H1 (cell line): ENCODE data around the gene DISC1. TPM values are rescaled to one million over a fixed set of nuclear protein-coding genes. Genes with fewer than 3 reads are reported as not detected.

Experiments used
- CTCF ChIA-PET: fragments of 300-600 bp; sonication (Branson Sonifier 250); formaldehyde crosslinking; loops from one replicate; lab custom pipeline; 2021; ENCODE audit not compliant: partially characterized antibody; lab: Charles Lee
- POLR2A ChIA-PET: fragments of 300-600 bp; sonication (Branson Sonifier 250); formaldehyde crosslinking; loops from one replicate; lab custom pipeline; 2021; ENCODE audit warnings: inconsistent platforms; ENCODE audit not compliant: partially characterized antibody; lab: Charles Lee
- DNase-seq, 2 experiments: peaks; one replicate each; pipeline versions ENCODE4 v3.0.0 to v3.0.0-alpha.2; 2010 to 2022; ENCODE audit warnings: low spot score in 2 of 2, low read depth in 1 of 2, mixed read lengths in 1 of 2
- FAIRE-seq: peaks from 2 replicates; lab custom pipeline; 2011; peaks lifted over from hg19 to GRCh38; lab: Jason Lieb, UNC
- H2AFZ ChIP-seq: 2 replicates; pipeline ENCODE4 v1.8.1; 2012; ENCODE audit warnings: low read length, inconsistent platforms
- H2AK5ac ChIP-seq: 2 replicates; pipeline ENCODE4 v1.6.1; 2013; ENCODE audit warnings: low read depth, low read length
- H2BK120ac ChIP-seq: replicated peaks from 2 replicates; pipeline ENCODE3; 2013; ENCODE audit warnings: low read depth, low read length, inconsistent platforms
- H2BK12ac ChIP-seq: 2 replicates; pipeline ENCODE4 v1.6.1; 2013; ENCODE audit warnings: low read depth, low read length
- H2BK15ac ChIP-seq: 2 replicates; pipeline ENCODE4 v1.6.1; 2013; ENCODE audit warnings: low read length
- H2BK20ac ChIP-seq: 2 replicates; pipeline ENCODE4 v1.6.1; 2013; ENCODE audit warnings: low read length
- H2BK5ac ChIP-seq: 2 replicates; pipeline ENCODE4 v1.6.1; 2013; ENCODE audit warnings: low read depth, low read length
- H3K14ac ChIP-seq: 2 replicates; pipeline ENCODE4 v1.6.1; 2013; ENCODE audit warnings: inconsistent platforms; ENCODE audit not compliant: insufficient read length
- H3K18ac ChIP-seq: 2 replicates; pipeline ENCODE4 v1.6.1; 2013; ENCODE audit warnings: low read length; ENCODE audit errors: extremely low read depth
- H3K23ac ChIP-seq: 2 replicates; pipeline ENCODE4 v1.6.1; 2013; ENCODE audit warnings: inconsistent platforms; ENCODE audit not compliant: insufficient read length
- H3K23me2 ChIP-seq: 2 replicates; pipeline ENCODE4 v1.6.1; 2013; ENCODE audit warnings: low read depth, low read length
- H3K27ac ChIP-seq: 2 replicates; pipeline ENCODE4 v1.6.1; 2011; ENCODE audit warnings: low read depth, low read length, inconsistent platforms
- H3K27me3 ChIP-seq, 4 experiments: replicated peaks in 1 of 4; 1 replicate in 1 of 4; 2 replicates in 3 of 4; pipeline versions ENCODE4 v1.6.1 to v1.8.1; 2011 to 2013; ENCODE audit warnings: low read length in 3 of 4, mild to moderate bottlenecking in 3 of 4, inconsistent platforms in 2 of 4, mixed read lengths in 2 of 4, moderate library complexity in 1 of 4; ENCODE audit not compliant: control insufficient read depth in 3 of 4, insufficient read depth in 3 of 4; ENCODE audit errors: extremely low read depth in 1 of 4
- H3K36me3 ChIP-seq, 4 experiments: 2 replicates each; pipeline versions ENCODE4 v1.6.1 to v1.8.1; 2011 to 2013; ENCODE audit warnings: mild to moderate bottlenecking in 4 of 4, low read length in 3 of 4, moderate library complexity in 2 of 4, control low read depth in 1 of 4, inconsistent platforms in 1 of 4; ENCODE audit not compliant: insufficient read depth in 4 of 4, control insufficient read depth in 2 of 4
- H3K4ac ChIP-seq: replicated peaks from 2 replicates; pipeline ENCODE3; 2013; ENCODE audit warnings: low read length, low read depth, mixed read lengths, inconsistent platforms; ENCODE audit not compliant: insufficient read length
- H3K4me1 ChIP-seq, 4 experiments: replicated peaks in 1 of 4; 1 replicate in 1 of 4; 2 replicates in 3 of 4; pipeline versions ENCODE4 v1.6.1 to v1.8.1; 2011 to 2013; ENCODE audit warnings: low read length in 3 of 4, inconsistent platforms in 2 of 4, mixed read lengths in 1 of 4; ENCODE audit not compliant: insufficient read depth in 4 of 4, control insufficient read depth in 3 of 4
- H3K4me2 ChIP-seq, 2 experiments: 2 replicates each; pipeline versions ENCODE4 v1.6.1 to v1.8.1; 2011 to 2013; ENCODE audit warnings: low read depth in 2 of 2, low read length in 2 of 2, control low read depth in 1 of 2, inconsistent platforms in 1 of 2, mild to moderate bottlenecking in 1 of 2; ENCODE audit not compliant: insufficient read depth in 1 of 2
- H3K4me3 ChIP-seq, 4 experiments: fragments of 200-600, 300-600 bp in 1 of 4; sonication (generic), shearing (Covaris generic), sonication (Bioruptor Twin) in 1 of 4; 2 replicates each; pipeline versions ENCODE4 v1.5.1 to v1.8.1; 2011 to 2016; ENCODE audit warnings: low read length in 4 of 4, low read depth in 3 of 4, control low read depth in 2 of 4, inconsistent platforms in 2 of 4, mild to moderate bottlenecking in 2 of 4, mixed read lengths in 1 of 4, moderate library complexity in 1 of 4; ENCODE audit not compliant: insufficient read depth in 2 of 4; ENCODE audit errors: extremely low read depth in 1 of 4
- H3K56ac ChIP-seq: replicated peaks from 2 replicates; pipeline ENCODE3; 2013; ENCODE audit warnings: low read depth, mild to moderate bottlenecking, mixed read lengths, low read length, inconsistent platforms; ENCODE audit not compliant: insufficient read length
- H3K79me1 ChIP-seq: 2 replicates; pipeline ENCODE4 v1.6.1; 2013; ENCODE audit warnings: low read depth, low read length, control low read depth
- H3K79me2 ChIP-seq, 2 experiments: 2 replicates each; pipeline versions ENCODE4 v1.6.1 to v1.8.1; 2012 to 2013; ENCODE audit warnings: low read length in 2 of 2, mild to moderate bottlenecking in 2 of 2, inconsistent platforms in 1 of 2; ENCODE audit not compliant: insufficient read depth in 2 of 2, control insufficient read depth in 1 of 2
- H3K9ac ChIP-seq, 4 experiments: replicated peaks in 1 of 4; 1 replicate in 1 of 4; 2 replicates in 3 of 4; pipeline versions ENCODE4 v1.6.1 to v1.8.1; 2011 to 2013; ENCODE audit warnings: low read depth in 3 of 4, low read length in 3 of 4, control low read depth in 2 of 4, mild to moderate bottlenecking in 2 of 4, moderate library complexity in 2 of 4, inconsistent platforms in 1 of 4; ENCODE audit errors: extremely low read depth in 1 of 4
- H3K9me3 ChIP-seq, 2 experiments: 2 replicates each; pipeline versions ENCODE4 v1.6.1 to v1.8.1; 2012 to 2013; ENCODE audit warnings: mild to moderate bottlenecking in 2 of 2, moderate library complexity in 2 of 2, control low read depth in 1 of 2, inconsistent platforms in 1 of 2, low read depth in 1 of 2, low read length in 1 of 2, mixed read lengths in 1 of 2; ENCODE audit not compliant: insufficient read depth in 2 of 2
- H4K20me1 ChIP-seq, 2 experiments: replicated peaks in 1 of 2; 2 replicates each; pipeline versions ENCODE3 to v1.8.1; 2011 to 2013; ENCODE audit warnings: inconsistent platforms in 2 of 2, low read length in 2 of 2, mild to moderate bottlenecking in 1 of 2; ENCODE audit not compliant: insufficient read depth in 2 of 2, control insufficient read depth in 1 of 2
- H4K5ac ChIP-seq: 2 replicates; pipeline ENCODE4 v1.6.1; 2013; ENCODE audit warnings: low read length, low read depth, mixed read lengths, inconsistent platforms; ENCODE audit not compliant: insufficient read length
- H4K8ac ChIP-seq: 2 replicates; pipeline ENCODE4 v1.8.0; 2013; ENCODE audit warnings: mild to moderate bottlenecking, moderate library complexity, low read length, inconsistent platforms; ENCODE audit not compliant: insufficient read depth; ENCODE audit errors: extremely low read depth
- H4K91ac ChIP-seq: replicated peaks from 2 replicates; pipeline ENCODE3; 2013; ENCODE audit warnings: low read length, mixed read lengths, inconsistent platforms; ENCODE audit not compliant: insufficient read length
- CTCF ChIP-seq, 3 experiments: IDR thresholded peaks; 1 replicate in 2 of 3; 2 replicates in 1 of 3; pipeline versions ENCODE4 v1.5.1 to v1.6.1; 2011; ENCODE audit warnings: low read length in 3 of 3, mild to moderate bottlenecking in 3 of 3, inconsistent platforms in 2 of 3, low read depth in 1 of 3, moderate library complexity in 1 of 3; ENCODE audit not compliant: insufficient read depth in 1 of 3; ENCODE audit errors: control extremely low read depth in 1 of 3
- GTF2F1 ChIP-seq: IDR thresholded peaks from 2 replicates; pipeline ENCODE4 v1.6.1; 2012; ENCODE audit warnings: low read depth, low read length, improper control_type of control experiment, borderline replicate concordance
- POLR2A ChIP-seq, 2 experiments: IDR thresholded peaks; 1 replicate in 1 of 2; 2 replicates in 1 of 2; pipeline ENCODE4 v1.6.1; 2011; ENCODE audit warnings: low read depth in 2 of 2, low read length in 2 of 2, mild to moderate bottlenecking in 2 of 2; ENCODE audit errors: control extremely low read depth in 1 of 2
- TEAD4 ChIP-seq: IDR thresholded peaks from 2 replicates; pipeline ENCODE4 v1.6.1; 2012; ENCODE audit warnings: low read depth, low read length, inconsistent platforms, mixed read lengths
- WGBS, 2 experiments: shearing (Covaris generic) in 1 of 2; methylation state at CpG; one replicate each; pipeline versions ENCODE4 v1.1.6 to v1.1.7; 2013 to 2015; ENCODE audit warnings: low lambda C conversion rate in 2 of 2, mixed read lengths in 2 of 2, inconsistent platforms in 1 of 2, low coverage in 1 of 2, missing lambda C conversion rate in 1 of 2; ENCODE audit not compliant: insufficient replicate concordance in 2 of 2, insufficient coverage in 1 of 2, insufficient read length in 1 of 2; ENCODE audit errors: extremely low coverage in 1 of 2, missing lambda C conversion rate in 1 of 2; 5-methylcytosine and 5-hydroxymethylcytosine counted together
- polyA plus RNA-seq, 7 experiments: library from polyadenylated mRNA; depleted of rRNA in 3 of 7; stranded (reverse) in 5 of 7; unstranded in 2 of 7; fragments of >200 nt in 5 of 7; fragments of 200-250 nt in 2 of 7; gene quantifications; 1 replicate in 5 of 7; 2 replicates in 1 of 7; 4 replicates in 1 of 7; pipeline versions ENCODE4 v1.2.1 to v1.2.3, GENCODE V29; 2011 to 2013; ENCODE audit warnings: missing spikeins in 2 of 7, mixed read lengths in 2 of 7
- total RNA-seq: library from RNA; stranded (reverse); fragmentation: NEBNext Ultra II Directional; extraction: Animal tissue kit (Norgen Biotek cat#: 25700); gene quantifications from 2 replicates; pipeline ENCODE4 v1.2.1, GENCODE V29; 2021

Gene DISC1
- total and polyA plus RNA-seq, 2 of the 8 experiments (the other 6 are each of a cell fraction or from before 2014, with no cell fraction given): 1.1 to 3.5 TPM

- Histone ChIP-seq H3K4me1 (peaks cover 0 to 4% (median under 1%) of the 10 kb centered on the region in 4 experiments; a peak in 1 of 7 replicates), H2AFZ (no peak overlapping the region), H3K4me2 (0 out of 4 replicates have a peak overlapping the region, but pooled peaks of 1 of the 2 experiments have one; percentile 15), H3K36me3 (no peaks in the 10 kb centered on the region), H2BK15ac (no peak overlapping the region), H3K4ac (no peak overlapping the region), H3K9ac (no peak overlapping the region), H4K20me1 (no peaks in the 10 kb centered on the region), H4K8ac (no peak overlapping the region), H2BK20ac (no peak overlapping the region), H4K5ac (no peak overlapping the region)
- no peak for FAIRE-seq
- TF ChIP-seq TEAD4 (no peak), POLR2A (IDR thresholded peaks at IDR 0.05; ENCODE audit: control extremely low read depth in 1 of 2, low read depth in 2 of 2, low read length in 2 of 2) (no peak), CTCF (IDR thresholded peaks at IDR 0.05; ENCODE audit: control extremely low read depth in 1 of 3, insufficient read depth in 1 of 3, low read depth in 1 of 3, low read length in 3 of 3) (no peak), GTF2F1 (no peak)
- TF ChIP-seq, all 59 proteins: peak for 0
- Histone ChIP-seq H3K56ac (no peak overlapping the region), H3K79me2 (no peaks in the 10 kb centered on the region), H2AK5ac (no peak overlapping the region), H2BK5ac (no peak overlapping the region), H3K18ac (no peak overlapping the region), H3K4me3 (no peak overlapping the region), H3K9me3 (no peaks in the 10 kb centered on the region), H3K79me1 (no peaks in the 10 kb centered on the region), H3K14ac (no peak overlapping the region), H2BK12ac (no peak overlapping the region), H3K27ac (no peak overlapping the region), H3K27me3 (no peaks in the 10 kb centered on the region; a peak in 1 of 7 replicates), H3K23ac (no peak overlapping the region), H3K23me2 (no peaks in the 10 kb centered on the region; the same call in 1 of the 2 replicates), H2BK120ac (no peak overlapping the region), H4K91ac (no peak overlapping the region)
- DNase-seq: no peak
- 61% methylated on average over 2 of the region's 2 CpGs; no CpG with 5 or more reads in 1 of the 2 experiments for WGBS, 2 experiments
- POLR2A ChIA-PET: no interaction called here
- CTCF ChIA-PET: interaction anchor here (0.6 to 3.6 kb wide), 5 partner anchors 12 to 247 kb away, joined by 3 to 12 read pairs (median 8); no protein-coding TSS in a partner anchor
Observed at GRCh38 chr1:231604276-231604621, 22.3 kb upstream of the DISC1 start.
